ENCODE data around the gene NTN3. TPM values are rescaled to one million over a fixed set of nuclear protein-coding genes. Genes with fewer than 3 reads are reported as not detected.

Gene NTN3
- total RNA-seq, 2 experiments from 2014 or later, result not detected

GRCh38 chr16:2492292-2492691, 21.2 kb downstream of the NTN3 start:
- peaks cover 7% of the 10 kb centered on the region for H3K4me1 ChIP-seq (ENCODE audit: insufficient read depth, low read length)
- Mint-ChIP-seq H3K27ac (no peak overlapping the region), H3K27me3 (no peaks in the 10 kb centered on the region), H3K4me1 (ENCODE audit: low read depth) (peaks cover 3% of the 10 kb centered on the region), H3K36me3 (ENCODE audit: low read depth) (no peaks in the 10 kb centered on the region), H3K9me3 (no peaks in the 10 kb centered on the region), H3K4me3 (no peak overlapping the region)
- H3K27me3 ChIP-seq (ENCODE audit: control insufficient read depth in 1 of 2, insufficient read depth in 2 of 2, low read length in 2 of 2), result no peaks in the 10 kb centered on the region
- H3K4me3 ChIP-seq (ENCODE audit: low read length), result no peak overlapping the region
- TF ChIP-seq CTCF (IDR thresholded peaks at IDR 0.05), result no peak
- no peaks in the 10 kb centered on the region for H3K9me3 ChIP-seq (ENCODE audit: control insufficient read depth in 1 of 2, insufficient read depth in 1 of 2, low read length in 2 of 2)
- ATAC-seq (ENCODE audit: poor library complexity) (no peak), DNase-seq (peak in 1 of 14 experiments; percentile 7)
- ChIA-PET POLR2A (no interaction called here), CTCF (no interaction called here)
- peaks cover 3% of the 10 kb centered on the region for H3K36me3 ChIP-seq (ENCODE audit: insufficient read depth, low read length)
- no peak overlapping the region for H3K27ac ChIP-seq (ENCODE audit: low read depth in 1 of 2, low read length in 2 of 2)
- intact Hi-C loops (cut with DNase I, micrococcal nuclease), result no loop called here

- Histone ChIP-seq H3K27ac (ENCODE audit: low read depth in 1 of 2, low read length in 2 of 2) (no peak overlapping the region), H3K4me3 (ENCODE audit: low read length) (no peak overlapping the region), H3K27me3 (ENCODE audit: control insufficient read depth in 1 of 2, insufficient read depth in 2 of 2, low read length in 2 of 2) (no peaks in the 10 kb centered on the region), H3K36me3 (ENCODE audit: insufficient read depth, low read length) (peaks cover 5% of the 10 kb centered on the region), H3K4me1 (ENCODE audit: insufficient read depth, low read length) (no peaks in the 10 kb centered on the region), H3K9me3 (ENCODE audit: control insufficient read depth in 1 of 2, insufficient read depth in 1 of 2, low read length in 2 of 2) (no peaks in the 10 kb centered on the region)
- TF ChIP-seq CTCF (IDR thresholded peaks at IDR 0.05), result no peak
- no peak for ATAC-seq (ENCODE audit: poor library complexity)
- no peak for DNase-seq
- no peak overlapping the region for H3K27ac Mint-ChIP-seq
- no peak overlapping the region for H3K4me3 Mint-ChIP-seq
- POLR2A ChIA-PET, result no interaction called here
- no peaks in the 10 kb centered on the region for H3K9me3 Mint-ChIP-seq
- H3K4me1 Mint-ChIP-seq (ENCODE audit: low read depth), result no peaks in the 10 kb centered on the region
- H3K27me3 Mint-ChIP-seq, result no peaks in the 10 kb centered on the region
- intact Hi-C loops (cut with DNase I, micrococcal nuclease), result no loop called here
- CTCF ChIA-PET, result no interaction called here
- peaks cover 4% of the 10 kb centered on the region for H3K36me3 Mint-ChIP-seq (ENCODE audit: low read depth)
Measured at GRCh38 chr16:2493605-2494004, 22.5 kb downstream of the NTN3 start.

DNA sequence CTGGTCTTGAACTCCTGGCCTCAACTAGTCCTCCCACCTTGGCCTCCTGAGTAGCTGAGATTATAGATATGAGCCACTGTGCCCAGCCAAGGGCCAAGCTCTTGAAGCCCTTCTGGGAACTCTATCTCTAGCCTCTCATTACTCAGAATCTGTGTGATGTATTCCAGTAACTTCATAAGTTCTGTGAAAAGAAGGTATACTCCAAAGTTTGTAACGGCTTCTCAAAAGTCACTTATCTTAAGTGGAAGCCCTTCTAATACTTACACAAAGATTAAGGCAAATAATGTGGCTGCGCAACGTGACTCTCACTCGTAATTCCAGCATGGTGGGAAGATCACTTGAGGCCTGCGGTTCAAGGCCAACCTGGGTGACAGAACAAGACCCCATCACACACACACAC, 23.5 kb downstream of the NTN3 start:
- intact Hi-C loops (cut with DNase I, micrococcal nuclease), result no loop called here
- H3K36me3 ChIP-seq (ENCODE audit: insufficient read depth, low read length), result peaks cover 5% of the 10 kb centered on the region
- H3K36me3 Mint-ChIP-seq (ENCODE audit: low read depth), result peaks cover 4% of the 10 kb centered on the region
- H3K9me3 ChIP-seq (ENCODE audit: control insufficient read depth in 1 of 2, insufficient read depth in 1 of 2, low read length in 2 of 2), result no peaks in the 10 kb centered on the region
- no peak overlapping the region for H3K4me3 Mint-ChIP-seq
- no peaks in the 10 kb centered on the region for H3K9me3 Mint-ChIP-seq
- DNase-seq (no peak), ATAC-seq (ENCODE audit: poor library complexity) (no peak)
- H3K4me1 ChIP-seq (ENCODE audit: insufficient read depth, low read length), result no peaks in the 10 kb centered on the region
- no peak overlapping the region for H3K27ac ChIP-seq (ENCODE audit: low read depth in 1 of 2, low read length in 2 of 2)
- no peak for TF ChIP-seq CTCF (IDR thresholded peaks at IDR 0.05)
- H3K27me3 Mint-ChIP-seq, result no peaks in the 10 kb centered on the region
- ChIA-PET POLR2A (no interaction called here), CTCF (no interaction called here)
- H3K4me1 Mint-ChIP-seq (ENCODE audit: low read depth), result no peaks in the 10 kb centered on the region
- H3K4me3 ChIP-seq (ENCODE audit: low read length), result no peak overlapping the region
- no peaks in the 10 kb centered on the region for H3K27me3 ChIP-seq (ENCODE audit: control insufficient read depth in 1 of 2, insufficient read depth in 2 of 2, low read length in 2 of 2)
- H3K27ac Mint-ChIP-seq, result no peak overlapping the region

Measured in CD4-positive, alpha-beta T cell (primary cell).